ENCODE measurements around the gene MCAT.
A peak's percentile ranks its signal among the peaks of the same experiment; 100 is the strongest.

Gene MCAT

GRCh38 chr22:43157874-43158546 lies 14.8 kb upstream of the MCAT start:
- TF ChIP-seq, protein P1, sequence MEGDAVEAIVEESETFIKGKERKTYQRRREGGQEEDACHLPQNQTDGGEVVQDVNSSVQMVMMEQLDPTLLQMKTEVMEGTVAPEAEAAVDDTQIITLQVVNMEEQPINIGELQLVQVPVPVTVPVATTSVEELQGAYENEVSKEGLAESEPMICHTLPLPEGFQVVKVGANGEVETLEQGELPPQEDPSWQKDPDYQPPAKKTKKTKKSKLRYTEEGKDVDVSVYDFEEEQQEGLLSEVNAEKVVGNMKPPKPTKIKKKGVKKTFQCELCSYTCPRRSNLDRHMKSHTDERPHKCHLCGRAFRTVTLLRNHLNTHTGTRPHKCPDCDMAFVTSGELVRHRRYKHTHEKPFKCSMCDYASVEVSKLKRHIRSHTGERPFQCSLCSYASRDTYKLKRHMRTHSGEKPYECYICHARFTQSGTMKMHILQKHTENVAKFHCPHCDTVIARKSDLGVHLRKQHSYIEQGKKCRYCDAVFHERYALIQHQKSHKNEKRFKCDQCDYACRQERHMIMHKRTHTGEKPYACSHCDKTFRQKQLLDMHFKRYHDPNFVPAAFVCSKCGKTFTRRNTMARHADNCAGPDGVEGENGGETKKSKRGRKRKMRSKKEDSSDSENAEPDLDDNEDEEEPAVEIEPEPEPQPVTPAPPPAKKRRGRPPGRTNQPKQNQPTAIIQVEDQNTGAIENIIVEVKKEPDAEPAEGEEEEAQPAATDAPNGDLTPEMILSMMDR (IDR thresholded peaks at IDR 0.05; ENCODE audit: low read depth, low read length) = no peak
- no peak for DNase-seq (ENCODE audit: extremely low read depth, low read depth)

DNA sequence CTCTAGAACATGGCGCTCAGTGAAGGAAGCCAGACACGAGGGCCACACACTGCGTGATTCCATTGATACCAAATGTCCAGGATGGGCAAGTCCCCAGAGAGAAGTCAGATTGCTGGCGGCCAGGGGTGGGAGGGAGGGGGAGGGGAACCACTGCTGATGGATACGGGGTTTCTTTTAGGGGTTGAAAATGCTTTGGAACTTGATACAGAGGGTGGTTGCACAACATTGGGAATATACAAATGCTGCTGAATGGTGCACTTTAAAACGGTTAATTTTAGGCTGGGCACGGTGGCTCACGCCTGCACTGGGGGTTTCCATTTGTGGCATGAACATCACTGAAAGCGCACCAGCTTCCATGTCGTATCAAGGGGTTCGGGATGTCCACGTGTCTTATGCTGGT lies 13.2 kb upstream of the MCAT start:
- DNase-seq (ENCODE audit: extremely low read depth, low read depth) = no peak
- TF ChIP-seq, protein P1 (IDR thresholded peaks at IDR 0.05; ENCODE audit: low read depth, low read length) = no peak

- DNase-seq (ENCODE audit: extremely low read depth, low read depth) = no peak
- TF ChIP-seq, protein P1 (IDR thresholded peaks at IDR 0.05; ENCODE audit: low read depth, low read length) = no peak
These were observed 12.6 kb upstream of the MCAT start for GRCh38 chr22:43155789-43156188.

DNA sequence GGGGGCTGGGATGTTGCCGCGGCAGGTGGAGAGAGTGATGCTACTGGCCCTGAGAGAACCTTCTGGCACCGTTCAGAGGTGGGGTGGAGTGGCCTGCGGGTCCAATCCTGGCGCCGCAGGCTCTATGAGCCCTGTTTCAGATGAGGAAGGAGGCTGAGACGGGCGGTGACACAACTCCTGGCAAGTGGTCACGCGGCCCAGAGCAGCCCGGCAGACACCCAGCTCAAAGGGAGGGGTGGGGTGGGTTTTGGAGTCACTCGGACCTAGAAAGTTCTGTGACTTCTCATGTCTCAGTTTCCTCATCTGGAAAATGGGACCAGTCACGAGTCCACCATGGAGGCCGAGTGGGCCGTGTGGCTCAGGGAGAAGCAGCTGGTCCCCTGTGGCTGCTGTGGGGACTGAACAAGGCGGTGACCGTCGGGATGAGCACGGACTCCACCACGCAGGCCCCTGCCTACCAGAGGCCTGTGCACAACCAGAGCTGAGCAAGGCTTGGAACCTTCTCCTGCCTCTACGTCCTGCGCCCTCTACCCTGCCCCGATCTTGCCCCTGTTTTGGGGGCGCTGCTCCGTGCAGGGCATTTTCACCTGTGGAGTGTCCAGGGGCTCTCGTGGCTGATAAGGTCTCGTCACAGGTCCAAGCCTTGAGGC lies 11.8 kb upstream of the MCAT start:
- TF ChIP-seq, protein P1 (IDR thresholded peaks at IDR 0.05; ENCODE audit: low read depth, low read length) = no peak
- DNase-seq (ENCODE audit: extremely low read depth, low read depth) = no peak

- TF ChIP-seq, protein P1 (IDR thresholded peaks at IDR 0.05; ENCODE audit: low read depth, low read length) = no peak
- DNase-seq (ENCODE audit: extremely low read depth, low read depth) = no peak
These were observed 10.7 kb upstream of the MCAT start for GRCh38 chr22:43153899-43154298.

GRCh38 chr22:43152357-43153071 lies 9.3 kb upstream of the MCAT start:
- TF ChIP-seq, protein P1 (IDR thresholded peaks at IDR 0.05; ENCODE audit: low read depth, low read length) = no peak
- DNase-seq (ENCODE audit: extremely low read depth, low read depth) = peak; percentile 39

GRCh38 chr22:43152003-43152356 lies 8.8 kb upstream of the MCAT start:
- TF ChIP-seq, protein P1 (IDR thresholded peaks at IDR 0.05; ENCODE audit: low read depth, low read length) = no peak
- no peak for DNase-seq (ENCODE audit: extremely low read depth, low read depth)
